Endothelial cell of hepatic sinusoid (primary cell): Measurements from ENCODE around the gene PRRG4.
"Not testable (repeated sequence)": the region's sequence is repeated elsewhere in the genome, so short reads cannot be mapped to it uniquely, and the experiment has no call there.

Experiments
- in situ Hi-C: cut with HindIII; loops from 2 replicates; pipeline ENCODE4 v1.10.0; 2017; ENCODE audit warnings: low sequenced_read_pairs

Gene PRRG4

DNA sequence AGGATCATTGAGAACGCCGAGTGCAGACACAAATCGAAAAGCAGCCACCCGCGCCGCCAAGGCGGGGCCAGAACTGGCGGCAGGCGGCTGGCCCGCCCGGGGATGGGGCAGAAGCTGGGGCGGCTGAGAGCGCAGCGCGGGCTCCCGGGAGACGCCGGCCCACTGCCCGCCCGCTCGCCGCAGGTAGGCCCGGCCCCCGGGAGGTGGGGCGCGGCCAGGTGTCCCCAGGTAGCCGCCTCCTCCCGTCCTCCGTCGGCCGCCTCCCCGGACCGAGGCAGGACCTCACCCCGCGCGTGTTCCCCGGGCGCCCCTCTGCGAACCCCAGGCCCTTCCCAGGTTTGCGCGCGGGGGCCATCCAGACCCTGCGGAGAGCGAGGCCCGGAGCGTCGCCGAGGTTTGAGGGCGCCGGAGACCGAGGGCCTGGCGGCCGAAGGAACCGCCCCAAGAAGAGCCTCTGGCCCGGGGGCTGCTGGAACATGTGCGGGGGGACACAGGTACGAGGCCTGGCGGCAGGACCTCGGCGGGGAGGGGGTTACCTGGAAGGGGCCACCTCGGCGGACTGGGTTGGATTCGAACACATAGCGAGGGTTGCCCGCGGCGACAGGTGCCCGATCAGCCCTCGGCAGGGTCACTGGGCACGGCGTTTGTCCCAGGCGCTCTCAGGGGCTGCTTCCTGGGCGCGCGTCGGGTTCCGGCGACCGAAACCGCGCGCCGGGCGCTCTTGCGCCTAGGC lies at the start of gene PRRG4:
Gene PRRG4 (plus strand): TSS at position 248 of the 733 bp plus-strand sequence. CDS start 603 bp downstream, outside the sequence.
- in situ Hi-C loops, result no loop called here

GRCh38 chr11:32780839-32781238 lies 48.9 kb upstream of the PRRG4 start:
- in situ Hi-C loops, result not testable (repeated sequence)

- in situ Hi-C loops, result no loop called here
These were observed 48.0 kb upstream of the PRRG4 start for GRCh38 chr11:32781721-32782120.

DNA sequence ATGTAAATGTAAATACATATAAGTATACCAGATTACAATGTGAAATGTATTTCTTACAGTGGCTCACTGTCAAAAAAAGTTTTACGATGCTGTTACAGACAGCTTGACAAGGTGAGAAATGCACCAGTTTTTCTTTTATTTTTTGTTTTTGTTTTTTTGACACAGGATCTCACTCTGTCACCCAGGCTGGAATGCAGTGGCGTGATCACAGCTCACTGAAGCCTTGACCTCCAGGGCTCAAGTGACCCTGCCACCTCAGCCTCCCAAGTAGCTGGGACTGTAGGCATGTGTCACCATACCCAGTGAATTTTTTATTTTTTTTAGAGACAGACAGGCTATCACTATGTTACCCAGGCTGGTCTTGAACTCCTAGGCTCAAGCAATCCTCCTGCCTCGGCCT lies 44.5 kb upstream of the PRRG4 start:
- in situ Hi-C loops, result no loop called here

GRCh38 chr11:32786811-32787210 lies 42.9 kb upstream of the PRRG4 start:
- in situ Hi-C loops, result no loop called here

- in situ Hi-C loops, result no loop called here
These were observed 38.8 kb upstream of the PRRG4 start for GRCh38 chr11:32790916-32791315.

DNA sequence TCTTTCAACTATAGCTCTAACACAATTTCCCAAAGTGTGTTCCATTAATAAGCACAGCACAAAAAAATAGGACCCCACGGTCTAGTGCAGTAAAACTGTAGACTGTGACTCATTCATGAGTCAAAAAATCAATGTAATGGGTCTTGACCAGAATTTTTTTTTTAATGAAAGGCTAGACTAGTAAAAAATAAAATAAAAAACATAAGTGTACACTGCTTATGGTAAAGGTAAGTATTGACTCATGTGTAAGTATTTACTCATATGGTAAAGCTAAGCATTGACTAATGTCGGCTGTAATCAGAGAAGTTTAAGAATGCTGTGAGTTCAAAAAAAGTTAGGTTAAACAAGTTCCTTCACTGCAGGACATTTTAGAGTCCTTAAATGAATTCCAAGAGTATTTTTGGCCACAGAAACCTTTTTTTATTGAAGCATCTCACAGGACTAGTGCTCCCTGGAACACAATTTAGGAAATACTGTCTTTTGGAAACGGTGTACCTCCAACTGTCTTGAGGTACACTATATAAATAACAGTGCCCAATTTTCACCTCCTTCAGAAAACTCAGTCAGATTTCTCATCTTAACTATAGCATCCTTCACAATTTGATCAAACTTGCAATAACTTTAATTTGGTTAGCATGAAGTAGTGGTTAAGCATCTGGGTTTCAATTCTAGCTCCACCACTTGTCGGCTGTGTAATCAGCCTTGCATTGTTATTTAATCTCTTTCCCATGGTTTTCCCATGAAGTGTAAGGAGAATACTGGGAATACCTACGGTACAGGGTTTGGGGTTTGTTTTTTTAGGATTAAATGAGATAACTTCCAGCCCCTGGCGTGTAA lies 37.4 kb upstream of the PRRG4 start:
- in situ Hi-C loops, result no loop called here

GRCh38 chr11:32792948-32793475 lies 36.7 kb upstream of the PRRG4 start:
- in situ Hi-C loops, result no loop called here

DNA sequence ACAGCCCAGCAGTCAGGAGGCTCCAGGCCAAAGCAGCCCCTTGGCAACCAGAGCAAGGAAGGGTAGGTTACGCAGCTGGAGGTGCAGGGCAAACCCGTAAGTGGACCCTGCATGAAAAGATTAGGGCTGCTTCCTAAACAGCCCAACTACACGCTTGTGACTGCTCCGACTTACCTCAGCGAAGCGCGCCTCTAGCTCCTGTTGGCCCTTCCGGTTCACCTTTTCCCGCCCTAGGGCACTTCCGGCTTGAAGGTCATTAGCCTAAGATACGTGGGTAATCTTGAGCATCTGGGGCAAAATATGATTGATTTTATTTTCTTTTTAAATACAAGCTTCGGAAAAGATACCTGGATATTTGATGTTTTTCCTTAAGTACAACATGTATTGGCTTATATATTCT lies 35.3 kb upstream of the PRRG4 start, which contains the start of gene CCDC73:
Gene CCDC73 (minus strand): TSS at position 224 of the 400 bp plus-strand sequence. CDS start 34,419 bp downstream, outside the sequence.
- in situ Hi-C loops, result no loop called here

DNA sequence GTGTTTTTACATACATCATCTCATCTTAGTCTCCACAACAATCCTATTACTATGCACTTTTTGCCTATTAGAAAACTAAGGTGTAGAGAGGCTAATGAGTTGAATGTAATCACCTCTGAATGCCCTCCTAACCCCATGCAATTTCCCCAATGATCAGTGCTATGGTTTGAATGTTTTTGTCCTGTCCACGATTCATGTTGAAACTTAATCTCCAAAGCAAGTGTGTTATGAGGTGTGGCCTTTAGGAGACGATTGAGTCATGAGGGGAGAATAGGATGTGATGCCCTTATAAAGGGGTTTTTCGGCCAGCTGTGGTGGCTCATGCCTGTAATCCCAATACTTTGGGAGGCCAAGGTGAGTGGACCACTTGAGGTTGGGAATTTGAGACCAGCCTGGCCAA lies 33.3 kb upstream of the PRRG4 start:
- in situ Hi-C loops, result no loop called here

- in situ Hi-C loops, result no loop called here
These were observed 20.4 kb upstream of the PRRG4 start for GRCh38 chr11:32809313-32809712.

DNA sequence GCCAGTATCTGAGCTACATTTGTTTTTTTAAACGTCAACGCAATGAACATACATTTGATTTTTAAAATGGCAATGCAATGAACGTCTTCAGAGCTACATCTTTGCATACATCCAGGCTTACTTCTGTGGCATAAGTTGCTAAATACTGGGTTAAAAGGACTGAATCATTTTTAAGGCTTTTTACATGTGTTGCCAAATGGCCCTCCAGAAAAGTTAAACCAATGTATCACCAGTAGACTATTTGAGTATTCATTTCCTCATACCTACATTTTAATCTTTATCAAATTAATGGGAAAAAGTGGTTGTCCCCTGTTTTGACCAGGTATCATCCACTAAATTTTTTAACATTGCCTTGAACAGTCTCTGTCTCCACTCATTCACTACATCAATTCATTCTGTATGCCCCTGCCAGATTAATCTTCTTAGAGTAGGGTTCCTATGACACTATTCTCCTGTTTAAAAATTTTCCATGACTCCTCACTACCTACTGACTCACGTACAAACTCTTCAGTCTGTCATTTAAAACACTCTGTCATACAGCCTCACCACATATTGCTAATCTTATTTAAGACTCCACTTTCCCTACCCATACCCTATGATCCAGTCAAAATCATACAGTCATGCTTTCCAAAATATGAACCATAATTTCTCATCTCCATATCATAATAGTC lies 12.4 kb upstream of the PRRG4 start:
- in situ Hi-C loops, result no loop called here

DNA sequence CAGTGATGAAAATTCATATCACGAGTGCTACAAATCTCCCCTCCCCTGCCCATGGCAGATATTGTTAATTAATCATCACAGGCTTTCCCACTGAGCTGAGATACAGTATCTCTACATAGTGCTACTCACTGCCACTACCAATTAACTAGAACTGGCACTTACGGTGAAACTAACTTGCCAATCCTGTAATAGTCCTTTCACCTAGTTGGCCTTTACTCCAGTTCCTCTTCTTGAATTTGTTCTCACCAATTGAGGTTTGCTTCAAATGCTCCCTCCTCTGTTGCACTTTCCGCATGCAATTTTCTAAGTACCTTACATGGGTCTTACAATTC lies 11.9 kb upstream of the PRRG4 start:
- in situ Hi-C loops, result no loop called here

GRCh38 chr11:32819187-32819586 lies 10.5 kb upstream of the PRRG4 start:
- in situ Hi-C loops, result no loop called here

DNA sequence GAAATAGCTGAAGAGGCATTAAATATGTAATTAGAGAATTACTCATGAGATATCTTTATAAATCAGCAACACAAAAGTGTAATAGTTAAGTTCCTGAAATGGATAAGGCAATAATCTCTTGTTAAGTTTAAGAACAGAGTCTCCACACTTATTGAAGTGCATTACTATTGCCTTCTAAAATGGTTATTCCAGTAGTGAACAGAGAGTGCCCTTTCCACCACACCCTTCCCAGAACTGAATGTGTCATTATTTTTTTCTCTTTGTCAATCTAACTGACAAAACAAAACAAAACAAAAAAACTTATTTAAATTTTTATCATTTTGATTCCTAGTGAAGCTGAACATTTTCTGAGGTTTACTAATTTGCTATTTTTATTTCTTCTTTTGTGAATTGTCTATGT lies 9.2 kb upstream of the PRRG4 start:
- in situ Hi-C loops, result no loop called here

- in situ Hi-C loops, result no loop called here
These were observed 8.2 kb upstream of the PRRG4 start for GRCh38 chr11:32821517-32821916.

- in situ Hi-C loops, result no loop called here
These were observed 7.7 kb upstream of the PRRG4 start for GRCh38 chr11:32821917-32822560.

- in situ Hi-C loops, result not testable (repeated sequence)
These were observed 6.1 kb upstream of the PRRG4 start for GRCh38 chr11:32823617-32824016.

- in situ Hi-C loops, result no loop called here
These were observed 3.6 kb upstream of the PRRG4 start for GRCh38 chr11:32826113-32826512.

GRCh38 chr11:32827276-32827675 lies 2.5 kb upstream of the PRRG4 start:
- in situ Hi-C loops, result no loop called here

GRCh38 chr11:32829157-32829679 lies 509 bp upstream of the PRRG4 start:
- in situ Hi-C loops, result no loop called here
